Measurements from ENCODE around the gene TTC28. TPM values are rescaled to one million over a fixed set of nuclear protein-coding genes. Genes with fewer than 3 reads are reported as not detected.
A peak's percentile ranks its signal among the peaks of the same experiment; 100 is the strongest.

Gene TTC28
- total RNA-seq, 4 donors from 2014 or later: 49.8 to 99.7 (median 79.7) TPM

DNA sequence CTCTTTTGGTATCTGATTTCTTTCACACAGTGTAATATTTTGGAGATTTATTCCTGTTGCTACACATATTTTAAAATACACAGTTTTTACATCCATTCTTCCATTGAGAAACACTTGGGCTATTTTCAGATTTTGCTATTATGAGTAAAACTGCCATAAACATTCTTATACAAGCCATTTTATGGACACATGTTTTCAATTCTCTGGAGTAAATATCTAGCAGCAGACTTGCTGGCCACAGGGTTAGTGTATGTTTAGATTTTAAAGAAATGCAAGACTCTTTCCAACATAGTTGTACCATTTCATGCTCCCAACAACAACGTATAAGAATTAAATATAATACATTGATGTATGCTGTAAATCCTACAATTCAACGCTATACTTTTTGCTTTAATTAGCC lies 399.8 kb downstream of the TTC28 start:
- Histone ChIP-seq H3K27me3 (no peaks in the 10 kb centered on the region), H3K9me3 (no peaks in the 10 kb centered on the region), H3K27ac (no peak overlapping the region), H3K4me1 (no peaks in the 10 kb centered on the region), H3K36me3 (no peaks in the 10 kb centered on the region), H3K4me3 (replicated peaks in 1 of 3) (no peak overlapping the region)
- DNase-seq: no peak
- 93 to 95% methylated on average over 2 of the region's 2 CpGs for WGBS, 2 donors
- intact Hi-C loops (cut with DNase I): no loop called here
- TF ChIP-seq, protein P1, sequence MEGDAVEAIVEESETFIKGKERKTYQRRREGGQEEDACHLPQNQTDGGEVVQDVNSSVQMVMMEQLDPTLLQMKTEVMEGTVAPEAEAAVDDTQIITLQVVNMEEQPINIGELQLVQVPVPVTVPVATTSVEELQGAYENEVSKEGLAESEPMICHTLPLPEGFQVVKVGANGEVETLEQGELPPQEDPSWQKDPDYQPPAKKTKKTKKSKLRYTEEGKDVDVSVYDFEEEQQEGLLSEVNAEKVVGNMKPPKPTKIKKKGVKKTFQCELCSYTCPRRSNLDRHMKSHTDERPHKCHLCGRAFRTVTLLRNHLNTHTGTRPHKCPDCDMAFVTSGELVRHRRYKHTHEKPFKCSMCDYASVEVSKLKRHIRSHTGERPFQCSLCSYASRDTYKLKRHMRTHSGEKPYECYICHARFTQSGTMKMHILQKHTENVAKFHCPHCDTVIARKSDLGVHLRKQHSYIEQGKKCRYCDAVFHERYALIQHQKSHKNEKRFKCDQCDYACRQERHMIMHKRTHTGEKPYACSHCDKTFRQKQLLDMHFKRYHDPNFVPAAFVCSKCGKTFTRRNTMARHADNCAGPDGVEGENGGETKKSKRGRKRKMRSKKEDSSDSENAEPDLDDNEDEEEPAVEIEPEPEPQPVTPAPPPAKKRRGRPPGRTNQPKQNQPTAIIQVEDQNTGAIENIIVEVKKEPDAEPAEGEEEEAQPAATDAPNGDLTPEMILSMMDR (IDR thresholded peaks at IDR 0.05): no peak

DNA sequence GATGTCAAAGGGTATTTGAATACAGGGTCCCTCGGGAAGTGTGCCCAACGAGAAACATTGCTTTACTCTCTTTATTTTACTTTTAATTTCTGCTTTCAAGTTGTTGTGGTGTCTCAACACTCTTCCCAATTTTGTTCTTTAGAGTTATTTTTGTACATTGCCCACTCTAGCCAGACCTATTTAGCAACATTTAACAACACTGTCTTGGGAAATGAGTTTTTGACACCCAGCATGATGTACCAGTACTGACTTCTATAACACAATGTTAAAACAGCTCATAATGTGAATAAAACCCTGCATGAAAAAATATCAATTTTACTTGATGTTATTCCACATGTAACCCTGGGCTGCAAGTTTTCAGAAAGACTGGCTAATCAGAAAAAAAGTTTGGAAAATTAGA lies 410.4 kb downstream of the TTC28 start:
- H3K27ac ChIP-seq: no peak overlapping the region
- WGBS, 2 donors: 87% methylated on average over 2 of the region's 2 CpGs
- H3K27me3 ChIP-seq: no peaks in the 10 kb centered on the region
- no peak for DNase-seq
- H3K4me1 ChIP-seq: peaks cover 0 to 11% of the 10 kb centered on the region in 2 donors
- TF ChIP-seq, protein P1 (IDR thresholded peaks at IDR 0.05): no peak
- TF ChIP-seq POLR2A (IDR thresholded peaks at IDR 0.05): no peak
- intact Hi-C loops (cut with DNase I): no loop called here
- no peaks in the 10 kb centered on the region for H3K9me3 ChIP-seq
- no peaks in the 10 kb centered on the region for H3K36me3 ChIP-seq
- H3K4me3 ChIP-seq (replicated peaks in 1 of 3): no peak overlapping the region

DNA sequence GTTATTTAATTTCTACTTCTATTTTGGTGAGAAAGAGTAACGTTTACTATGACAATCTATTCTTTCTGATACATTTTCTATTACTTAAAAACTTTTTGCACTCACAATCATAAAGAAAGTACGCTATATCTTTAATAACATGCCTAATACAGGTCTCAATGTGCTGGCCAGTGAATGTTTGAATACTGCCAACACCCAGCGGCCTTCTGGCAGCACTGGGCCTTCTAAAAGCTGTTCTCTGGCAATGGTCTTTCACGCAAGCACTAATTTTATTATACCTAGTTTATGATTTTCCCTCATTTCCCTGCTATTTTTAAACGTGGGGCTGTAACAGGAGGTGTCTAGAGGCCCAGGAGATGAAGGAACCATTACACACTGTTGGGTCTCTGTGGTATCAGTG lies 410.8 kb downstream of the TTC28 start:
- H3K27me3 ChIP-seq: no peaks in the 10 kb centered on the region
- WGBS, 2 donors: 76 to 86% methylated on average over 5 of the region's 5 CpGs
- intact Hi-C loops (cut with DNase I): no loop called here
- H3K36me3 ChIP-seq: no peaks in the 10 kb centered on the region
- no peak overlapping the region for H3K4me3 ChIP-seq (replicated peaks in 1 of 3)
- no peak for DNase-seq
- H3K27ac ChIP-seq: no peak overlapping the region
- H3K9me3 ChIP-seq: no peaks in the 10 kb centered on the region
- H3K4me1 ChIP-seq: peaks cover 0 to 11% of the 10 kb centered on the region in 2 donors
- TF ChIP-seq, protein P1 (IDR thresholded peaks at IDR 0.05): no peak
- no peak for TF ChIP-seq POLR2A (IDR thresholded peaks at IDR 0.05)

DNA sequence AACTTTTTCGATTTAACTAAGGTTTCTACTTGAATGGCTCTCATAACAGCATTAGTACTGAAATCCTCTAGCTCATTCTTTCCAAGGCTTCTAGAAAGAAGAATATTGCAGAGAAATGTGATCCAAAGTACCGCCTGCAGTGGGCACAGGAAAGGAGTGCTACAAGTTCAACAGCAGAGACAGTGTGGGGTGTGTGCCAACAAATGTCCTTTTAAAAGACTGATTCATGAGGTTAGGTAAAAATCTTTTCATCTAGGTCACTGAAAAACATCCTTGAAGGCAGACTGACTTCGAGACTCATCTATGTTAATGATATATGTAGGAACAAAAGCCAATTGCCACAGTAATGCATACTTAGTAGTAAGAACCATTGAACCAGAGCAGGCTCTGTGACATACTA lies 411.5 kb downstream of the TTC28 start:
- peak; percentile 65 to 68 for DNase-seq
- no peaks in the 10 kb centered on the region for H3K27me3 ChIP-seq
- no peak for TF ChIP-seq POLR2A (IDR thresholded peaks at IDR 0.05)
- TF ChIP-seq, protein P1 (IDR thresholded peaks at IDR 0.05): no peak
- no peaks in the 10 kb centered on the region for H3K9me3 ChIP-seq
- H3K36me3 ChIP-seq: no peaks in the 10 kb centered on the region
- intact Hi-C loops (cut with DNase I): no loop called here
- peaks cover 0 to 11% of the 10 kb centered on the region in 2 donors for H3K4me1 ChIP-seq
- 26 to 33% methylated on average over 3 of the region's 3 CpGs for WGBS, 2 donors
- H3K4me3 ChIP-seq (replicated peaks in 1 of 3): no peak overlapping the region
- no peak overlapping the region for H3K27ac ChIP-seq

DNA sequence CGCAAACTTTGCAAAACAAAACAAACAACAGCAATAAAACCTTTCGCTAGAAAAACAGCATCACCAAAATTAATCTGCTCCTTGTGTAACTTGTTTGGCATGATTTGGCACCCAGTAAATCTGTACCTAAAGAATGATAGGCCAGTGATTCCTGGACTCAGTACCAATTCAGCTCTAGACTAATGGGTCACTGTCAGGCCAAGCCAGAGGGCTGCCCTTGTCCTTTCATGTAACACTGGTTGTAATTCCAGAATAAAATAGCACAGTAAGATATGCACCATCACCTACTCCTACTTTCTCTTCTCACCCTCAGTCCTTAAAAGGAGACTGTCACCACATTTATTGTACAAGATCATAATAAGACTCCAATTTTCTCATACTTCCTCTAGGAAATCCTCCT lies 419.0 kb downstream of the TTC28 start:
- Histone ChIP-seq H3K4me1 (peaks cover 0 to 4% of the 10 kb centered on the region in 2 donors), H3K36me3 (no peaks in the 10 kb centered on the region), H3K27ac (no peak overlapping the region), H3K9me3 (no peaks in the 10 kb centered on the region), H3K4me3 (replicated peaks in 1 of 3) (no peak overlapping the region), H3K27me3 (no peaks in the 10 kb centered on the region)
- 94 to 95% methylated on average over 2 of the region's 2 CpGs for WGBS, 2 donors
- no peak for DNase-seq
- no peak for TF ChIP-seq POLR2A (IDR thresholded peaks at IDR 0.05)
- TF ChIP-seq, protein P1 (IDR thresholded peaks at IDR 0.05): no peak
- intact Hi-C loops (cut with DNase I): no loop called here

Measured in thyroid gland (tissue), 4 donors.